Breast epithelium (tissue), 4 donors: ENCODE results near the gene OCRL. TPM values are rescaled to one million over a fixed set of nuclear protein-coding genes. Genes with fewer than 3 reads are reported as not detected.

Experiments used
- DNase-seq, 2 donors: peaks; one replicate each; pipeline ENCODE4 v3.0.0-alpha.2; 2019; ENCODE audit warnings: low spot score in 2 of 2
- H3K27ac ChIP-seq, 2 donors: fragments of 200-600 bp; sonication (generic) in 1 of 2; one replicate each; pipeline ENCODE4 v1.5.1; 2016 to 2019; ENCODE audit warnings: mild to moderate bottlenecking in 1 of 2
- H3K27me3 ChIP-seq, 2 donors: fragments of 200-600 bp; sonication (generic) in 1 of 2; one replicate each; pipeline versions ENCODE4 v1.5.1 to v1.6.0; 2017 to 2019; ENCODE audit warnings: control low read depth in 1 of 2, mild to moderate bottlenecking in 1 of 2
- H3K36me3 ChIP-seq: fragments of 200-600 bp; one replicate; pipeline ENCODE4 v1.5.1; 2019
- H3K4me1 ChIP-seq, 2 donors: fragments of 200-600 bp; sonication (generic); one replicate each; pipeline ENCODE4 v1.5.1; 2016 to 2019; ENCODE audit warnings: control low read depth in 1 of 2
- H3K4me3 ChIP-seq, 3 donors: fragments of 200-600 bp; sonication (generic); 1 replicate in 2 of 3; 2 replicates in 1 of 3; pipeline ENCODE4 v1.5.1; 2016 to 2019; ENCODE audit warnings: mild to moderate bottlenecking in 3 of 3, moderate library complexity in 2 of 3
- H3K9me3 ChIP-seq, 2 donors: fragments of 200-600 bp; sonication (generic) in 1 of 2; one replicate each; pipeline ENCODE4 v1.5.1; 2016 to 2019; ENCODE audit warnings: control low read depth in 1 of 2
- POLR2A ChIP-seq: fragments of 450-650 bp; IDR thresholded peaks from one replicate; pipeline ENCODE4 v1.6.1; 2016; ENCODE audit warnings: antibody characterized with exemption, mild to moderate bottlenecking, moderate library complexity
- POLR2AphosphoS5 ChIP-seq, 3 donors: sonication (generic); formaldehyde crosslinking; IDR thresholded peaks; one replicate each; pipeline ENCODE4 v1.6.1; 2017; ENCODE audit warnings: antibody characterized with exemption in 3 of 3
- intact Hi-C: fragments of 100-400 bp; cut with DNase I; formaldehyde crosslinking; loops from one replicate; pipeline ENCODE4 v1.15.1; 2023; ENCODE audit warnings: low total_unique reads
- total RNA-seq, 3 donors: library from RNA; depleted of rRNA; stranded (reverse); fragments of >200 nt; gene quantifications; one replicate each; pipeline ENCODE4 v1.1.0, GENCODE V29; 2016
- TF ChIP-seq, protein P1 (sequence below), 3 donors: fragments of 450-650 bp; IDR thresholded peaks; one replicate each; pipeline ENCODE4 v1.5.1; 2016 to 2017; ENCODE audit warnings: antibody characterized with exemption in 3 of 3, mild to moderate bottlenecking in 3 of 3, moderate library complexity in 3 of 3

Gene OCRL
- total RNA-seq, 3 donors from 2014 or later, result 16.7 to 22.1 (median 17.4) TPM

DNA sequence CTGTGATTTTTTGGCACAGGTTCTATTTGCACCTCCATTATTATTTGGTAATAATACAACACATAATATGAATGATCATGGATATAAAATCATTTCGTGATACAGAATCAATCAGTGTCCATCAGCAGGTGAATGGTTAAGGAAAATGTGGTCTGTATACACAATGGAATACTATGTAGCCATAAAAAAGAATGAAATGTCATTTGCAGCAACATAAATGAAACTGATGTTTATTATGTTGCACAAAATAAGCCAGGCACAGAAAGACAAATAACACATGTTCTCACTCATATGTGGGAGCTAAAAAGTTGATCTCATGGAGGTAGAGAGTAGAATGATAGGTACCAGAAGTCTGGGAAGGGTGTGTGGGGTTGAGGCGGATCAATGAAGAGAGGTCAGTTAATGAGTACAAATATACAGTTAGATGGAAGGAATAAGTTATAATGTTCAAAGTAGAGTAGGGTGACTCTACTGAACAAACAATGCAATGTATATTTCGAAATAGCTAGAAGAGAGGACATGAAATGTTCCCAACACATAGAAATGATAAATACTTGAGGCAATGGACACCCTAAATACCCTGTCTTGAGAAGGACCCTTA, 15.7 kb upstream of the OCRL start:
- intact Hi-C loops, result no loop called here
- H3K4me1 ChIP-seq, result no peaks in the 10 kb centered on the region
- no peak for DNase-seq
- peaks cover 0 to 9% of the 10 kb centered on the region in 2 donors for H3K27me3 ChIP-seq
- no peaks in the 10 kb centered on the region for H3K36me3 ChIP-seq
- H3K27ac ChIP-seq, result no peak overlapping the region
- H3K4me3 ChIP-seq, result no peak overlapping the region
- TF ChIP-seq, protein P1, sequence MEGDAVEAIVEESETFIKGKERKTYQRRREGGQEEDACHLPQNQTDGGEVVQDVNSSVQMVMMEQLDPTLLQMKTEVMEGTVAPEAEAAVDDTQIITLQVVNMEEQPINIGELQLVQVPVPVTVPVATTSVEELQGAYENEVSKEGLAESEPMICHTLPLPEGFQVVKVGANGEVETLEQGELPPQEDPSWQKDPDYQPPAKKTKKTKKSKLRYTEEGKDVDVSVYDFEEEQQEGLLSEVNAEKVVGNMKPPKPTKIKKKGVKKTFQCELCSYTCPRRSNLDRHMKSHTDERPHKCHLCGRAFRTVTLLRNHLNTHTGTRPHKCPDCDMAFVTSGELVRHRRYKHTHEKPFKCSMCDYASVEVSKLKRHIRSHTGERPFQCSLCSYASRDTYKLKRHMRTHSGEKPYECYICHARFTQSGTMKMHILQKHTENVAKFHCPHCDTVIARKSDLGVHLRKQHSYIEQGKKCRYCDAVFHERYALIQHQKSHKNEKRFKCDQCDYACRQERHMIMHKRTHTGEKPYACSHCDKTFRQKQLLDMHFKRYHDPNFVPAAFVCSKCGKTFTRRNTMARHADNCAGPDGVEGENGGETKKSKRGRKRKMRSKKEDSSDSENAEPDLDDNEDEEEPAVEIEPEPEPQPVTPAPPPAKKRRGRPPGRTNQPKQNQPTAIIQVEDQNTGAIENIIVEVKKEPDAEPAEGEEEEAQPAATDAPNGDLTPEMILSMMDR (IDR thresholded peaks at IDR 0.05), result no peak
- no peak for TF ChIP-seq POLR2A
- TF ChIP-seq POLR2AphosphoS5 (IDR thresholded peaks at IDR 0.05), result no peak
- no peaks in the 10 kb centered on the region for H3K9me3 ChIP-seq

GRCh38 chrX:129525162-129525561, 14.9 kb upstream of the OCRL start:
- Histone ChIP-seq H3K36me3 (no peaks in the 10 kb centered on the region), H3K4me1 (no peaks in the 10 kb centered on the region), H3K4me3 (no peak overlapping the region), H3K9me3 (no peaks in the 10 kb centered on the region), H3K27ac (no peak overlapping the region), H3K27me3 (peaks cover 0 to 9% of the 10 kb centered on the region in 2 donors)
- intact Hi-C loops, result loop anchor here (5.0 kb wide), 1 partner anchor 352 kb away; no protein-coding TSS in a partner anchor
- DNase-seq, result no peak
- TF ChIP-seq, protein P1 (IDR thresholded peaks at IDR 0.05), result no peak
- TF ChIP-seq POLR2A (no peak), POLR2AphosphoS5 (IDR thresholded peaks at IDR 0.05) (no peak)

DNA sequence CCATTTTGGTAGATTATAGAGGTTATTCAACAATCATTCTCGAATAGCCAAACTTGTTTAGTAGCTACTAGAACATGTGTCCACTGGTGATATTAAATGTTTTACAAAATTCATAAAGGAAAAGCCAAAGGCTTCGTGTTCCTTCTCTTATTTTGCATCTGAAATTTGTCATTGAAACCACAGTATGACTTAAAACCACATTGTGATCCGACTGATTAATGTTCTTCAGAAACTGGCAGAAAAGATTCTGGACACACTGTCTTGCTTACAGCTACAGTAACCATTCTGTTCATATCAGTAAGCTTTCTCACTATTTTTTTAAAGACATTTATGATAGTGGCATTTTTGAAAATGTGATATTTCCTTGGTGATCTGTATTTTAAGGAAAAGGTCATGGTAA, 14.2 kb upstream of the OCRL start:
- Histone ChIP-seq H3K4me3 (no peak overlapping the region), H3K4me1 (no peaks in the 10 kb centered on the region), H3K36me3 (no peaks in the 10 kb centered on the region), H3K27me3 (peaks cover 0 to 9% of the 10 kb centered on the region in 2 donors), H3K27ac (no peak overlapping the region), H3K9me3 (no peaks in the 10 kb centered on the region)
- intact Hi-C loops, result loop anchor here (5.0 kb wide), 1 partner anchor 351 kb away; no protein-coding TSS in a partner anchor
- TF ChIP-seq POLR2A (no peak), POLR2AphosphoS5 (IDR thresholded peaks at IDR 0.05) (no peak)
- TF ChIP-seq, protein P1 (IDR thresholded peaks at IDR 0.05), result no peak
- no peak for DNase-seq

GRCh38 chrX:129529685-129530281, 10.3 kb upstream of the OCRL start:
- H3K27me3 ChIP-seq, result peaks cover 0 to 10% of the 10 kb centered on the region in 2 donors
- H3K36me3 ChIP-seq, result no peaks in the 10 kb centered on the region
- intact Hi-C loops, result loop anchor here (5.0 kb wide), 1 partner anchor 348 kb away; no protein-coding TSS in a partner anchor
- no peak overlapping the region for H3K4me3 ChIP-seq
- no peaks in the 10 kb centered on the region for H3K9me3 ChIP-seq
- H3K27ac ChIP-seq, result no peak overlapping the region
- no peak for TF ChIP-seq POLR2A
- TF ChIP-seq, protein P1 (IDR thresholded peaks at IDR 0.05), result no peak
- TF ChIP-seq POLR2AphosphoS5 (IDR thresholded peaks at IDR 0.05), result no peak
- DNase-seq, result no peak
- H3K4me1 ChIP-seq, result no peaks in the 10 kb centered on the region

- no peaks in the 10 kb centered on the region for H3K4me1 ChIP-seq
- intact Hi-C loops, result no loop called here
- DNase-seq, result no peak
- H3K9me3 ChIP-seq, result no peaks in the 10 kb centered on the region
- peaks cover 0 to 7% of the 10 kb centered on the region in 2 donors for H3K27me3 ChIP-seq
- no peaks in the 10 kb centered on the region for H3K36me3 ChIP-seq
- TF ChIP-seq, protein P1 (IDR thresholded peaks at IDR 0.05), result no peak
- no peak for TF ChIP-seq POLR2A
- no peak for TF ChIP-seq POLR2AphosphoS5 (IDR thresholded peaks at IDR 0.05)
- no peak overlapping the region for H3K4me3 ChIP-seq
- H3K27ac ChIP-seq, result no peak overlapping the region
Observed at GRCh38 chrX:129530410-129530809, 9.6 kb upstream of the OCRL start.
